Dermis lymphatic vessel endothelial cell (primary cell): ENCODE results near the gene TEX19. TPM values are rescaled to one million over a fixed set of nuclear protein-coding genes. Genes with fewer than 3 reads are reported as not detected.

ENCODE experiments used
- total RNA-seq: library from RNA; depleted of rRNA; stranded (reverse); fragments of >200 nt; gene quantifications from 2 replicates; pipeline ENCODE4 v1.2.1, GENCODE V29; 2014

TEX19 gene
- not detected in 2 replicates for total RNA-seq

GRCh38 chr17:82358465-82359350, at the start of gene TEX19:
Gene TEX19, plus strand, starts transcription at chr17:82359247. Its CDS starts 2,904 bp downstream, at chr17:82362151.

GRCh38 chr17:82317394-82318168, 41.5 kb upstream of the TEX19 start, which contains the start of gene CD7:
Gene CD7, minus strand, starts transcription at chr17:82317608. Its CDS starts 113 bp downstream, at chr17:82317495.

GRCh38 chr17:82333279-82334171, 25.5 kb upstream of the TEX19 start, which contains the start of gene SECTM1:
Gene SECTM1, minus strand, starts transcription at chr17:82333766. Its CDS starts 6,526 bp downstream, at chr17:82327240.

GRCh38 chr17:82371333-82372248, 12.5 kb downstream of the TEX19 start, which contains the start of gene UTS2R:
Gene UTS2R, plus strand, starts transcription at chr17:82371765. Its CDS starts 2,560 bp downstream, at chr17:82374325.

Other genes with a start within 250 kb of the TEX19 start
- gene CCDC57, start 146.4 kb upstream of the TEX19 start, total RNA-seq: 3.9 and 5.7 TPM in 2 replicates
- gene SLC16A3, start 130.2 kb upstream of the TEX19 start, total RNA-seq: 40.1 and 71.1 TPM in 2 replicates
- gene CSNK1D, start 85.5 kb upstream of the TEX19 start, total RNA-seq: 42.6 and 51.9 TPM in 2 replicates
- gene CD7, start 41.6 kb upstream of the TEX19 start, total RNA-seq: under 0.01 TPM in 1 of 2 replicates, not detected in the other
- 1.3 and 1.4 TPM in 2 replicates for gene SECTM1, start 25.5 kb upstream of the TEX19 start, total RNA-seq
- gene UTS2R, start 12.5 kb downstream of the TEX19 start, total RNA-seq: not detected in 2 replicates
- 10.5 and 12.5 TPM in 2 replicates for gene HEXD, start 59.1 kb downstream of the TEX19 start, total RNA-seq
- gene OGFOD3, start 59.3 kb downstream of the TEX19 start, total RNA-seq: 23.6 and 23.8 TPM in 2 replicates
- 26.6 and 43.2 TPM in 2 replicates for gene CYBC1, start 91.5 kb downstream of the TEX19 start, total RNA-seq
- gene NARF, start 99.5 kb downstream of the TEX19 start, total RNA-seq: 98.5 and 107 TPM in 2 replicates
- 18.6 and 22.0 TPM in 2 replicates for gene FOXK2, start 160.5 kb downstream of the TEX19 start, total RNA-seq